CD1c-positive myeloid dendritic cell (primary cell): ENCODE measurements around the gene OR10H5.
A peak's percentile ranks its signal among the peaks of the same experiment; 100 is the strongest.
"Not testable (repeated sequence)": the region's sequence is repeated elsewhere in the genome, so short reads cannot be mapped to it uniquely, and the experiment has no call there.

Source experiments
- DNase-seq: peaks from one replicate; pipeline ENCODE4 v3.0.0-alpha.2; 2016; ENCODE audit errors: extremely low spot score

OR10H5 gene

GRCh38 chr19:15787611-15788155 is at the start of gene OR10H5:
TSS of gene OR10H5 (plus strand) at chr19:15787661. CDS start at chr19:15794049, 6,388 bp downstream.
- DNase-seq: no peak

GRCh38 chr19:15737722-15738121 is 49.7 kb upstream of the OR10H5 start, which contains the start of gene OR10H3:
TSS of gene OR10H3 (plus strand) at chr19:15737985. CDS start at chr19:15741393, 3,408 bp downstream.
- no peak for DNase-seq

- no peak for DNase-seq
These were observed 46.7 kb upstream of the OR10H5 start for GRCh38 chr19:15740785-15741184.

GRCh38 chr19:15748239-15748638 is 39.2 kb upstream of the OR10H5 start:
- DNase-seq: no peak

GRCh38 chr19:15758379-15758778 is 29.1 kb upstream of the OR10H5 start:
- no peak for DNase-seq

GRCh38 chr19:15759962-15760565 is 27.4 kb upstream of the OR10H5 start:
- DNase-seq: peak; percentile 6

GRCh38 chr19:15769586-15769985 is 17.9 kb upstream of the OR10H5 start:
- no peak for DNase-seq

GRCh38 chr19:15774159-15774558 is 13.3 kb upstream of the OR10H5 start:
- not testable (repeated sequence) for DNase-seq

GRCh38 chr19:15775249-15775648 is 12.2 kb upstream of the OR10H5 start:
- DNase-seq: no peak

- no peak for DNase-seq
These were observed 11.2 kb upstream of the OR10H5 start for GRCh38 chr19:15776264-15776663.

GRCh38 chr19:15776991-15777970 is 10.2 kb upstream of the OR10H5 start:
- peak; percentile 7 for DNase-seq

GRCh38 chr19:15779756-15780476 is 7.5 kb upstream of the OR10H5 start:
- DNase-seq: no peak

GRCh38 chr19:15780610-15781418 is 6.6 kb upstream of the OR10H5 start:
- no peak for DNase-seq

- no peak for DNase-seq
These were observed 5.8 kb upstream of the OR10H5 start for GRCh38 chr19:15781661-15782060.

GRCh38 chr19:15782211-15782610 is 5.2 kb upstream of the OR10H5 start:
- no peak for DNase-seq

- peak; percentile 2 for DNase-seq
These were observed 4.6 kb upstream of the OR10H5 start for GRCh38 chr19:15782896-15783295.

- no peak for DNase-seq
These were observed 1.3 kb downstream of the OR10H5 start for GRCh38 chr19:15788594-15789270.

GRCh38 chr19:15790096-15790495 is 2.6 kb downstream of the OR10H5 start:
- DNase-seq: no peak

- not testable (repeated sequence) for DNase-seq
These were observed 6.8 kb downstream of the OR10H5 start for GRCh38 chr19:15794279-15794678.

GRCh38 chr19:15810335-15810734 is 22.9 kb downstream of the OR10H5 start:
- DNase-seq: no peak
